HL-60/S4 treated with phorbol 12-myristate 13-acetate at 8.2 ng/mL for 4 days and 3 days (cell line): ENCODE measurements around the gene SPPL2C.

ENCODE experiments used
- in situ Hi-C: fragments of 300-500 bp; cut with MboI; formaldehyde crosslinking; loops from 2 replicates; pipeline ENCODE4 v1.15.0; 2022; ENCODE audit warnings: low sequenced_read_pairs

The SPPL2C gene

GRCh38 chr17:45826919-45827588 lies 17.6 kb upstream of the SPPL2C start:
- in situ Hi-C loops = loop anchor here (10.0 kb wide), 1 partner anchor 182 kb away; no protein-coding TSS in a partner anchor

DNA sequence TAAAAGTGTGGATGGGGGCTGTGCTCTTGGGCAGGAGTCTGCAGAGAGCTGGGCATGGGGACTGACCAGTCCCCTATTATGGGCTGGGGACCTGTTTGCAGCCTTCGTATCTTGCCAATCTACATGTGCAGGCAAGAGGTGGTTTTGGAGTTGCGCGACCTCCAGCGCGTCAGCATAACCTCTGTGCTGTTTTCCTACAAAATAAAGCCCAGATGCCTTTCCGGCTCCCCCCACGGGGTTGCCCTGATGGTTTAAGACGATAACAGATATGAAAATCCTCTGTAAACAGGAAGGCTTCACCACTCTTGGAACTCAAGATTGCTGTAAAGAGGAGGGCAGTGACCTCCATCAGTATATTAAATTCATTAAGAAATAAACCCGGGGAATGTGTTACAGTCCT lies 16.5 kb upstream of the SPPL2C start:
- in situ Hi-C loops = loop anchor here (10.0 kb wide), 1 partner anchor 183 kb away; no protein-coding TSS in a partner anchor

DNA sequence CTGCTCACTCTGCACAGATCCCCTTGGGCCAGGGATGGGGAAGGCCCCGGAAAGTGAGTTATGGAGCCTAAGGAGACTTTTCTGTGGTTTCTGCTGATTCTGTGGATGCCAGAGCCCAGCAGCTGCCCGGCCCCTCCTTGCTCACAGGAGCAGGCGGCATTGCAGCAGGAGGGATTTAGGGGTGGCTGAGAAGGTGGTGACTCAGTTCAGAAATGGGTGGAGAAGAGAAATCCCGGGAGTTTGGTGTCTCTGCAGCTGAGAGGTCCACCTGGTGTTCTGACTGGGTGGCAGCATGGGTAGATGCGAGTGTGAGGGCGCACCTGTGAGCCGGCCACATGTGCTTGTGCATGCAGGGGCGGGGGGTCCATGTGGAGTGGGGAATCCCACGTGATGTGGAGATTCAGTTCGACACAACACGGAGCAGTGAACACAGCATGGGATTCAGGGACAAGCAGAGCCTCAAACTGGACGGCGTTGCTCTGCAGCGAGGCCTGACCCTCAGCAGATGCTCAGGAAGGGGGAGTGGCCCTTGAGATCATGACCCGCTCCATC lies 16.0 kb upstream of the SPPL2C start:
- in situ Hi-C loops = loop anchor here (10.0 kb wide), 1 partner anchor 184 kb away; no protein-coding TSS in a partner anchor

GRCh38 chr17:45833920-45834319 lies 10.8 kb upstream of the SPPL2C start:
- in situ Hi-C loops = no loop called here

- in situ Hi-C loops = no loop called here
These were observed 9.9 kb upstream of the SPPL2C start for GRCh38 chr17:45834471-45835396.

GRCh38 chr17:45835481-45835880 lies 9.2 kb upstream of the SPPL2C start:
- in situ Hi-C loops = no loop called here

GRCh38 chr17:45836047-45837044 lies 8.3 kb upstream of the SPPL2C start:
- in situ Hi-C loops = no loop called here

GRCh38 chr17:45837187-45837586 lies 7.5 kb upstream of the SPPL2C start:
- in situ Hi-C loops = no loop called here

- in situ Hi-C loops = no loop called here
These were observed 7.1 kb upstream of the SPPL2C start for GRCh38 chr17:45837603-45838002.

- in situ Hi-C loops = no loop called here
These were observed 5.9 kb upstream of the SPPL2C start for GRCh38 chr17:45838751-45839295.

DNA sequence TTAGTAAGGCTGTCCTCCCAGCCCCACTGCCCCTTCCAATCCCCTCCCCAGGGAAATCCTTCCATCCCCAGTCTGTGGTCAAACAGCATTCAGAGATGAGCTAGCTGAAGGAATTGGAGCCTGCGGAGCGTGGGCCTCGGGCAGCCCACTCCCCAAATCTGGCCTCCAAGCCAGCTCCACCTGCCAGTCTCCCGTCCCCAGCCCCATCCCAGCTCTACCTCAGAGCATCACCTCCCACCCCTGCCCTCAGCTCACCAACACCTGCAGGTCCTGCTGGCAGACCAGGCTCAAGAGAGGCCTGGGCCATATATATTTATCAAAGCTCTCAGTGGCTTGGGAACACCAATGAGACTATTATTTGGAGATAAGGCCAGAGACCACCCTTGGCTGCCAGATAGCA lies 5.2 kb upstream of the SPPL2C start:
- in situ Hi-C loops = no loop called here

DNA sequence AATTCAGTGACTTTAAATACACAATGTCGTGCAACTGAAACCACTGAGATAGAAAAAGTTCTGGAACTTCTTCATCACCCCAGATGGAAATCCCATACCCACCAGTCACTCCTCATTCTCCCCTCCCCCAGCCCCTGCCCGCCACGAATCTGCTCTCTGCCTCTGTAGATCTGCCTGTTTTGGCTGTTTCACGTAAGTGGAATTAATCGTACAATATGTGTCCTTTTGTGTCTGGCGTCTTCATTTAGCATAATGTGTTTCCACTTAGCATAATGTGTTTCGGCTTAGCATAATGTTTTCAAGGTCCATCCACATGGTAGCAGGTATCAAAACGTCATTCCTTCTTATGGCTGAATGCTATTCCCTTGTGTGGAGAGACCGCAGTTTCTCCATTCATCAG lies 3.5 kb upstream of the SPPL2C start:
- in situ Hi-C loops = no loop called here

DNA sequence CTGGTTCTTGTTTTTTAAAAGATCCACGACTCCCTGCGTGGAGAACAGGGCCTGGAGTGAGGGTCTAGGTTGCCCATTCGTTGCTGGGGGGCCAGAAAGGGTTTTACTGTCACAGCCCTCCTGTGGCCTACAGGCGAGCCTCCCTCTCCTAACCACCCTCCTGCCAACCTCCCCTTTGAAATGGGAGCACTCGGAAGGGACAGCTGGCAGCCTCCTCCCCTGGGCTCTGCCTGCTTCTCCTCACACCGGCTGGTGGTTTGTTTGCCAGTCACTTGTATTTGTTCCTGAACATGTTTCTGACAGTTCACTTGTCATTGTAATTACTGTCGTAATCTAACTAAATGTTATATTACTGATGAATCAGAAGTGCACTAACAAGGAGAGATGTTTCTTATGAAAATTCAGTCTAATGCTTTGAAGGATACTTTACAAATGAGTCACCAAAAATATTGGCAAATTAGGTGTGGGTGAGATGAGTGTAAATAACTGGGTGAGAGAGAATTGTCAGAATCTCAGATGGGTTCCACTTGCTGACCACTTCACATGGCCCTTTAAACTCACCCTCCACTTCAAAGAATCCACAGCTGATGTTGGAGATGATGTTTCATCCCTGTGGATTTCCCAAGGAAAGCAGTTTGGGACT lies 2.7 kb upstream of the SPPL2C start:
- in situ Hi-C loops = no loop called here

- in situ Hi-C loops = no loop called here
These were observed 959 bp upstream of the SPPL2C start for GRCh38 chr17:45843722-45844121.

DNA sequence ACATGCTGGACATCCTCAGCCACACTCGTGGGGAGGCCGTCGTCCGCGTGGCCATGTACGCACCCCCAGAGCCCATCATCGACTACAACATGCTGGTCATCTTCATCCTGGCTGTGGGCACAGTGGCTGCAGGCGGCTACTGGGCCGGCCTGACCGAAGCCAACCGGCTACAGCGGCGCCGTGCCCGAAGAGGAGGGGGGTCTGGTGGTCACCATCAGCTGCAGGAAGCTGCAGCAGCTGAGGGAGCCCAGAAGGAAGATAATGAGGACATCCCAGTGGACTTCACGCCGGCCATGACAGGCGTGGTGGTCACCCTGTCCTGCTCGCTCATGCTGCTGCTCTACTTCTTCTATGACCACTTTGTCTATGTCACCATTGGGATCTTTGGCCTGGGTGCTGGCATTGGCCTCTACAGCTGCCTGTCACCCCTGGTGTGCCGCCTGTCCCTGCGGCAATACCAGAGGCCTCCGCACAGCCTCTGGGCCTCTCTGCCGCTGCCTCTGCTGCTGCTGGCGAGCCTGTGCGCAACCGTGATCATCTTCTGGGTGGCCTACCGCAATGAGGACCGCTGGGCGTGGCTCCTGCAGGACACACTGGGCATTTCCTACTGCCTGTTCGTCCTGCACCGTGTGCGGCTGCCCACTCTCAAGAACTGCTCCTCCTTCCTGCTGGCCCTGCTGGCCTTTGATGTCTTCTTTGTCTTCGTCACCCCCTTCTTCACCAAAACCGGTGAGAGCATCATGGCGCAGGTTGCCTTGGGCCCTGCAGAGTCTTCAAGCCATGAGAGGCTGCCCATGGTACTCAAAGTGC lies 900 bp downstream of the SPPL2C start:
- in situ Hi-C loops = no loop called here

- in situ Hi-C loops = no loop called here
These were observed 1.5 kb downstream of the SPPL2C start for GRCh38 chr17:45846223-45846622.

DNA sequence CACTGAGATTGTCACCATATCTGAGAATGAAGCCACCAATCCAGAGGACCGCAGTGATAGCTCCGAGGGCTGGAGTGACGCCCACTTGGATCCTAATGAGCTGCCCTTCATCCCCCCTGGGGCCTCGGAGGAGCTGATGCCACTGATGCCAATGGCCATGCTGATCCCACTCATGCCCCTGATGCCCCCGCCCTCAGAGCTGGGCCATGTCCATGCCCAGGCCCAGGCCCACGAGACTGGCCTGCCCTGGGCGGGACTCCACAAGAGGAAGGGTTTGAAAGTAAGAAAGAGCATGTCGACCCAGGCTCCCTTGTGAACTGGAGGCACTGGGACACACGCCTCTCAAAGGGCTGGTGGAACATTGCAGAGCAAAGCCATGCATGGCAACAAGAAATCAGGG lies 2.0 kb downstream of the SPPL2C start:
- in situ Hi-C loops = no loop called here

- in situ Hi-C loops = no loop called here
These were observed 2.4 kb downstream of the SPPL2C start for GRCh38 chr17:45847101-45847500.

- in situ Hi-C loops = no loop called here
These were observed 3.1 kb downstream of the SPPL2C start for GRCh38 chr17:45847747-45848146.
